HK-2 (cell line): ENCODE results near the gene CHSY3.
A peak's percentile ranks its signal among the peaks of the same experiment; 100 is the strongest.

Source experiments
- DNase-seq: peaks from one replicate; pipeline ENCODE4 v3.0.0-alpha.2; 2018; ENCODE audit not compliant: unreplicated experiment

The CHSY3 gene

GRCh38 chr5:129904102-129904666, at the start of gene CHSY3:
Gene CHSY3 (plus strand): TSS chr5:129904465.
- DNase-seq = peak; percentile 76

GRCh38 chr5:129856325-129856724, 47.9 kb upstream of the CHSY3 start:
- DNase-seq = no peak

DNA sequence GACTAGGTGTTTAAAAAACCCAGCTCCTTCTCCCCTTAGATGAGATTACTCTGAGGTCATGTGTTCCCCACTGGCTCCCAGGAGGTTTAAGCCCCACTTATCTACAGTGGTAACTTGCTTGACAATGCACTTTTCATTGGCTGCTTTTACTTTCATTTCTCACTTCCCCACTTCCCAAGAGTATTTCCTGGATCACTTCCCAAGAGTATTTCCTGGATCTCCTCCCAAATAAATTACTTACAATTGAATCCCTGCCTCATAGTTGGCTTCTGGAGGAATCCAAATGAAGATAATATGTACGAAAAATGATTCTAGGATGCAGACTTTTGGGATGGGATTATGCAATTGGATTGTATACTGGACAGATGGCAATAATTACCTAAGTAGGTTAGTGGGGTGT, 47.1 kb upstream of the CHSY3 start:
- DNase-seq = no peak

- DNase-seq = no peak
Measured at GRCh38 chr5:129858131-129858675, 46.1 kb upstream of the CHSY3 start.

DNA sequence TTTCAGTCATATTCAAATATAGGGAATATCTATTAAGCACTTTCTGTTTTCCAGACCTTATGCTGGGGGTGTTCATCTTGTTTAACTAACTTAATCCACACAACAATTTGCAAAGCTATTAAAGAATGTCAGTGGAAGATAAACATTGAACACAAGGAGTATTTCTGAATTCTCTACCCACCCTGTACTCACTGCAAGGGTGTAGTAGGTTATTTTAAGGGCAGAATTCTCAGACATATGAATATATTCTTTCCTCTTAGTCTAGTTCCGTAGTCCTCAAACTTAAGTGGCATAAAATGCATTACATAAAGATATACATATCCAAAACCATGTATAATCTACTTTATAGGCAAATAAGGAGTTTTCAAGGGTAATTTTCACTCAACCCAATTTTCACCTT, 19.9 kb upstream of the CHSY3 start:
- no peak for DNase-seq

DNA sequence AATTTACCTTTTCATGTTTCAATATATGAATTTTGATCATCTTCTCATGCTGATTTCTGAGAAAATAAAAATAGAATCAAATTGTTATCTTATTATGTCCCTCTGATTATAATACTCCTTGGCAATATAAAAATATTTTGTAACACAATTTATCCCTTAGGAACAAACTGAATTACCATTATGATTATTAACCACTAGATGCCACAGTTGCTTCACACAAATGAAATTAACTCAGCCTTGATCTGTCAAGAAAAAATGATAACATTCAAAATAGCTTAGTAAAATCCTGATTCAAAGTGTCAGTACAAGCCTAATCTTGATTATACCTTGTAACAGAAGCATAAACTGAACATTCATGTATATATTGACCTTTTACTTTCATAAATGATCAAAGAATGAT, 4.8 kb upstream of the CHSY3 start:
- DNase-seq = no peak

DNA sequence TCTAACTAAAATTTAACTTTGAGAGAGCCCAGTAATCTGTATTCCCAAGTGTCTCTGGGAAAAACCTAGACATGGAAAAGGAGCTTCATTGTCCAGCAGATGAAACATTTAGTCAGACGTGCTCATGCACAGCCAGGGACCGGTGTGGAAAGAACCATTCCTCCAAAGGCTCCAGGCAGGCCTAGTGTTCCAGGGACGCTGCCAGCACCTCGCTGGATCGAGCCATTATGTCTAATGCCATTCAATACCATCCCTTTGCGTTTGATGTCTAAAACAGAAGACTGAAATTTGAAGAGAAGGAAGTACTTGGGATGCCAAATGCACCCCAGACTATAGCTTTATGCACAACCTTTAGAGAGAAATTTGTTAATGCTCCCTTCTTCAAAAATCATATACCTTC, 1.4 kb upstream of the CHSY3 start:
- no peak for DNase-seq

DNA sequence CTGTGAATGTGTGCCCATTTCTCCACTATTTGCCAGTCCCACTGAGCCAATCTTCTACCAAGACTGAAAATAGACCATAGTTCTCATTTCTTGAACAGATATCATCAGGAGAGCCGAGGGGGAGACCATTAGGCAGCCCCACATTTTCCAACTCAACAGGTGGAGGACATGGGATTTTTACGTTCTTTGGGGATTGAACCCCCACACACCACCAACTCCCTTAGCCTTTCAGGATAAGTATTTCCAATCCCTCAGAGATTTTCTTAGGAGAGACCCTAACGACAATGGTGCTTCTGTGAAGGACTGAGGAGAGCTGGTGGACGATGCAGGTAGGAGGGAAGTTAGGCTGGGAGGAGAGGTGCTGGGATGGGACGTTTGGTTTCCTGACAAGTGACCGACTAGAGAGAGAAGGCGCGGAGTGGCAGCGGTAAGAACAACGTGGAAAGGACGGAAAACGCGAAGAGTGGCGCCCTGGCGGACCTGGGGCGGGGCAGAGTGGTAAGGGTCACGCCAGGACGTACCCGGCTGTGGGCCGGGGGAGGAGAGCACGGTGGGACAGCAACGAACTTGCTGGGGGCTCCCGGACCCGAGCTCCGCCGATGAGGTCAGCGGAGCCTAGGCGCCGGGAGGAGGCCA, 681 bp upstream of the CHSY3 start:
- no peak for DNase-seq

DNA sequence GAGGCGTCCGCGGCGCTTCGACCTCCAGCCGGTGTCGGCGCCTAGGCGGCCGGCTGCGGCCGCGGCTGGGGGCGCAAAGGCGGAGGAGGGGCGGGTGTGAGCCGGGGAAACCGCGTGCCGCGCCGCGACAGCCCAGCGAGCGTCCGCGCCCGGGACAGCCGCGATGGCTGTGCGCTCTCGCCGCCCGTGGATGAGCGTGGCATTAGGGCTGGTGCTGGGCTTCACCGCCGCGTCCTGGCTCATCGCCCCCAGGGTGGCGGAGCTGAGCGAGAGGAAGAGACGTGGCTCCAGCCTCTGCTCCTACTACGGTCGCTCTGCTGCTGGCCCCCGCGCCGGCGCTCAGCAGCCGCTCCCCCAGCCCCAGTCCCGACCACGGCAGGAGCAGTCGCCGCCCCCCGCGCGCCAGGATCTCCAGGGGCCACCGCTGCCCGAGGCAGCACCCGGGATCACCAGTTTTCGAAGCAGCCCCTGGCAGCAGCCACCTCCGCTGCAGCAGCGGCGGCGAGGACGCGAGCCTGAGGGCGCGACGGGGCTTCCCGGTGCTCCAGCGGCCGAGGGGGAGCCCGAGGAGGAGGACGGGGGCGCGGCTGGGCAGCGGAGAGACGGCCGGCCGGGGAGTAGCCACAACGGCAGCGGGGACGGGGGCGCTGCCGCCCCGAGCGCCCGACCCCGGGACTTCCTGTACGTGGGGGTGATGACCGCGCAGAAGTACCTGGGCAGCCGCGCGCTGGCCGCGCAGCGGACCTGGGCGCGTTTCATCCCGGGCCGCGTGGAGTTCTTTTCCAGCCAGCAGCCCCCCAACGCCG, 605 bp downstream of the CHSY3 start:
- peak; percentile 8 for DNase-seq

GRCh38 chr5:129905473-129906176, 1.4 kb downstream of the CHSY3 start:
- peak; percentile 7 for DNase-seq

DNA sequence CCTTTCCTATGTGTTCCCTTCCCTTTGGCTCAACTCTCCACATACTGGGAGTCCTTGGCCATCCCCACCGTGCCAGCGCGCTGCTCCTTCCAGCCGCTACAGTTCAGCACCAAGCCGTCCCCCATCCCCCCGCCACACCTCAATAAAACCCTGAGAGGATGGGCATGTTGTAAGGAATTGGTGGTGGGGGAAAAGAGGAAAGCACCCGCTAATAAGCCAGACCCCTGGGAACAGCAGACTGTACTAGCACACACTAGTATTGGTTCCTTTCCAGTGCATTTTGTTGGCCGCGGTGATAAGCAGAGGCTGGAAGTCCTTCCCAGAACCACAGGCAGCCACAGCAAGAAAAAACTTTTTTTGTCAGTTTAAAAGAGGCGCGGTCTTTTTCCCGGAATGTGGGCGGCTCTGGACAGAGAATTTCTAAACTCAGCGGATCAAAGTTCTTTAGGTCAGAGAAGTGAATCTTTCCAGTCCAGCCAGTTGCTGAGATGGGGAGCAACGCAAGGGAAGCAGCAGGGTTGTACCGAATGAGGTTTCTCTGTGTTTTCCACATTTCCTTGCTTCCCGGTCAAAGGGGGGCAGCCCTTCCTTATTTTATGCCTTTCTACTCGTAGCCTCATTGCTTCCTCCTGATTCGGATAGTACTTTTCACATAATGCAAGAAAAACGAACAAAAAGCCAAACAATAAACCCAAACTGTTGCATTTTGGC, 2.1 kb downstream of the CHSY3 start:
- DNase-seq = no peak

- DNase-seq = no peak
Measured at GRCh38 chr5:129909225-129909624, 5.0 kb downstream of the CHSY3 start.

- DNase-seq = no peak
Measured at GRCh38 chr5:129912601-129913255, 8.5 kb downstream of the CHSY3 start.

DNA sequence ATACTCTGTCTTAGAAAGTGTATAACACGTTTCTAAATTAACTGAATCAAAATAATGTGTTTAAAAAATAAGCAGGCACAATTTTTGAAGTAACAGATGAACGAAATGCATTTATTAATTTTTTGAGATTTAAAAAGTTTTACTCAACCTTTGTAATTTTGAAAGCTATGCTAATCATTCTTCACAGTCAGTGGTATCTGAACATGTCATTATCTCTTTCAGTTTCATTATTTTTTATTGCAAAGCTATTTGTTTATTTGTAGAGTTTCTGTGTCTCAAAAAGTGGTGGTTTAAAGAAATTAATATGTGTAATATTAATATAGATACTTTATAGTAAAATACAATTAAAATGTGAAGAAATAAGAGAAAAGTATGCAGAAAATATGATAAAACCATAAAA, 11.2 kb downstream of the CHSY3 start:
- DNase-seq = no peak

GRCh38 chr5:129917224-129917623, 13.0 kb downstream of the CHSY3 start:
- DNase-seq = no peak

GRCh38 chr5:129921204-129921603, 16.9 kb downstream of the CHSY3 start:
- no peak for DNase-seq

DNA sequence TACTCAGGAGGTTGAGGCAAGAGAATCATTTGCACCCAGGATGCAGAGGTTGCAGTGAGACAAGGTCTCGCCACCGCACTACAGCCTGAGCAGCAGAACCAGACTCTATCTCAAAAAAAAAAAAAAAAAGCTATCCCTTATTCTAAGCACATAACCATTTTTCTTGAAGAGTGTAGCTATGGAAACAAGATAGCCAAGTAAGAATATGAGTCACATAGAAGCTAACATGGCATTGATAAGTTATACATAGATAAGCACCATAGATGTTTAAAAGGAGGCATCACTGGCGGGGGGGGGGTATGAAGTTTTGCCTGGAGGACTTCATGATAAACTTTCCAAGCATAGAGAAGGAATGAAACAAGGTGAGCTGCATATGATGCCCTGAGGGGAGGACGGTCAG, 26.0 kb downstream of the CHSY3 start:
- no peak for DNase-seq

- DNase-seq = no peak
Measured at GRCh38 chr5:129935626-129936025, 31.4 kb downstream of the CHSY3 start.

DNA sequence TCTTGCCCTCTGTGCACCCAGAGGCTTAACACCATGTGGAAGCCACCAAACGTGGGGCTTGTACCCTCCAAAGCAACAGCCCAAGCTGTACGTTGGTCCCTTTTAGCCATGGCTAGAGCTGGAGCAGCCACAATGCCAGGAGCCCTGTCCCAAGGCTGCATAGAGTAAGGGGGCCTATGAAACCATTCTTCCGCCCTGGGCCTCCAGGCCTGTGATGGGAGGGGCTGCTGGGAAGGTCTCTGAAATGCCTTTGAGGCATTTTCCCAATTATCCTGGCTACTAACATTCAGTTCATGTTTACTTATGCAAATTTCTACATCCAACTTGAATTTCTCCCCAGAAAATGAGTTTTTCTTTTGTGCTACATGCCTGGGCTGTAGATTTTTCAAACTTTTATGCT, 33.8 kb downstream of the CHSY3 start:
- no peak for DNase-seq

DNA sequence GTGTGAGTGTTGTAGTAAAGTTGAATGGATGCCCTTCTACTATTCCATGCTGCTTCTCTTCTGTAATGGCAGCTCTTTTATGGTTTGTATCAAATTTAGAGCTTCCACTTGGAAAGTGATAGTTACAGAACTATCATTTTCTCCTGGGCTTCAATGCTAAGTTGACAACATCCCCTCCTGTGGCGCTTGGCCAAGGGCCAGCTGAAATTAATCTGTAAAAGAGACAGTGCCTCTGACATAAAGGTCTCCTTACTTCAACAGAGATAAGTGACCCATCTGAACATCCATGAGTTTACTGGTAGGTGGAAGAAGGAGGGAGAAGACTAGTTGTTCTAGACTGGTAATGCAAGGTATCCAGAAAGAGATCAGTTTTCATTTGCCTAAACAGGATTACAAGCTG, 39.7 kb downstream of the CHSY3 start:
- no peak for DNase-seq

DNA sequence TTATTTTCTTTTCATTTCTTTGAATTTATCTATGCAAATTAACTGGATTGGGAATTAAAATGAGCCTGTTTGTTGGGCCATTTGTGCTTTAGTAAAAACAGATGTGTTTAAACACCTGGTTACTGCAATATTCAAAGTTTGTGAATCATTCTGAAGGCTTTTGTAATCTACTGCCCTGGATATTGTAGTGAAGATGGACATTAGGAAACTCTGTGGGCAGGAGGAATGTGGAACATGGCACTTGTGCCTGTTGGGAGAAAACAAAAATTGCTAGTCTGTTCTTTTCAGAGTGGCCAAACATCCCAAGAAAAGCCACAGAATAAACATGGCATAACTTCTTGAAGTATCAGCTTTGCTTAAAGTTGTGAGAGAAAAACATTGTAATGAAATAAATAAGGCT, 40.8 kb downstream of the CHSY3 start:
- no peak for DNase-seq
